GM23248 (cell line): ENCODE measurements around the gene PRELID1. TPM values are rescaled to one million over a fixed set of nuclear protein-coding genes. Genes with fewer than 3 reads are reported as not detected.
"Not testable (repeated sequence)": the region's sequence is repeated elsewhere in the genome, so short reads cannot be mapped to it uniquely, and the experiment has no call there.

Source experiments
- DNase-seq: peaks from one replicate; pipeline ENCODE4 v3.0.0-alpha.2; 2015
- H2AFZ ChIP-seq: fragments of 200-600 bp; sonication (generic); 2 replicates; pipeline ENCODE4 v1.6.1; 2016; ENCODE audit warnings: antibody characterized with exemption
- H3F3A ChIP-seq: fragments of 200-600 bp; sonication (generic); 2 replicates; pipeline ENCODE4 v1.6.1; 2016; ENCODE audit warnings: mild to moderate bottlenecking, antibody characterized with exemption, mixed run types; ENCODE audit not compliant: insufficient read depth
- H3K27ac ChIP-seq: fragments of 200-600 bp; sonication (generic); 2 replicates; pipeline ENCODE4 v1.5.1; 2016; ENCODE audit warnings: mild to moderate bottlenecking
- H3K27me3 ChIP-seq: fragments of 200-600 bp; sonication (generic); replicated peaks from 2 replicates; pipeline ENCODE4 v1.6.1; 2016; ENCODE audit warnings: mild to moderate bottlenecking; ENCODE audit not compliant: insufficient read depth
- H3K36me3 ChIP-seq: fragments of 200-600 bp; sonication (generic); 2 replicates; pipeline ENCODE4 v1.6.1; 2016; ENCODE audit warnings: low read depth, mild to moderate bottlenecking
- H3K4me1 ChIP-seq: fragments of 200-600 bp; sonication (generic); 2 replicates; pipeline ENCODE4 v1.6.1; 2016; ENCODE audit warnings: mild to moderate bottlenecking; ENCODE audit not compliant: insufficient read depth
- H3K4me2 ChIP-seq: fragments of 200-600 bp; sonication (generic); one replicate; pipeline ENCODE4 v1.6.1; 2016; ENCODE audit warnings: mild to moderate bottlenecking; ENCODE audit not compliant: unreplicated experiment
- H3K4me3 ChIP-seq: fragments of 200-600 bp; sonication (generic); 2 replicates; pipeline ENCODE4 v1.5.1; 2016; ENCODE audit warnings: mild to moderate bottlenecking
- H3K79me2 ChIP-seq: fragments of 200-600 bp; sonication (generic); 2 replicates; pipeline ENCODE4 v1.6.1; 2016; ENCODE audit warnings: mild to moderate bottlenecking; ENCODE audit not compliant: insufficient read depth
- H3K9ac ChIP-seq: fragments of 200-600 bp; sonication (generic); 2 replicates; pipeline ENCODE4 v1.6.1; 2016; ENCODE audit warnings: mild to moderate bottlenecking
- H3K9me2 ChIP-seq: fragments of 200-600 bp; sonication (generic); 2 replicates; pipeline ENCODE4 v1.6.1; 2016; ENCODE audit warnings: mixed run types, mild to moderate bottlenecking, moderate library complexity; ENCODE audit not compliant: insufficient read depth
- H3K9me3 ChIP-seq: fragments of 200-600 bp; sonication (generic); one replicate; pipeline ENCODE4 v1.6.1; 2017; ENCODE audit warnings: low read depth
- H4K20me1 ChIP-seq: fragments of 200-600 bp; sonication (generic); 2 replicates; pipeline ENCODE4 v1.6.0; 2016; ENCODE audit not compliant: insufficient read depth
- EZH2 ChIP-seq: fragments of 200-600 bp; sonication (generic); IDR thresholded peaks from 2 replicates; pipeline ENCODE4 v1.6.1; 2018; ENCODE audit warnings: antibody characterized with exemption, mild to moderate bottlenecking; ENCODE audit not compliant: insufficient read depth, poor library complexity, severe bottlenecking
- EZH2phosphoT487 ChIP-seq: fragments of 200-600 bp; sonication (generic); IDR thresholded peaks from 2 replicates; pipeline ENCODE4 v1.6.1; 2018; ENCODE audit warnings: antibody characterized with exemption, moderate library complexity, mild to moderate bottlenecking, low read depth; ENCODE audit not compliant: insufficient read depth
- WGBS, 2 experiments: methylation state at CpG; one replicate each; pipeline ENCODE4 v1.1.6; 2015 to 2017; ENCODE audit warnings: low lambda C conversion rate in 2 of 2, low coverage in 1 of 2; ENCODE audit errors: missing lambda C conversion rate in 2 of 2; 5-methylcytosine and 5-hydroxymethylcytosine counted together
- in situ Hi-C: fragments of 300-500 bp; cut with MboI; formaldehyde crosslinking; loops from 2 replicates; pipeline ENCODE4 v1.15.0; 2020
- polyA plus RNA-seq: library from polyadenylated mRNA; unstranded; fragments of >200 nt; fragmentation: Nextera tagmentation; extraction: Ambion mirVana; gene quantifications from 2 replicates; pipeline ENCODE4 v1.2.1, GENCODE V29; 2016
- total RNA-seq: library from RNA; depleted of rRNA; stranded (reverse); fragments of >200 nt; shearing (Covaris generic); gene quantifications from 2 replicates; pipeline ENCODE4 v1.2.3, GENCODE V29; 2014; rRNA removed

The PRELID1 gene, protein sequence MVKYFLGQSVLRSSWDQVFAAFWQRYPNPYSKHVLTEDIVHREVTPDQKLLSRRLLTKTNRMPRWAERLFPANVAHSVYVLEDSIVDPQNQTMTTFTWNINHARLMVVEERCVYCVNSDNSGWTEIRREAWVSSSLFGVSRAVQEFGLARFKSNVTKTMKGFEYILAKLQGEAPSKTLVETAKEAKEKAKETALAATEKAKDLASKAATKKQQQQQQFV
- 184 and 212 TPM in 2 replicates for total RNA-seq
- 253 and 255 TPM in 2 replicates for polyA plus RNA-seq

DNA sequence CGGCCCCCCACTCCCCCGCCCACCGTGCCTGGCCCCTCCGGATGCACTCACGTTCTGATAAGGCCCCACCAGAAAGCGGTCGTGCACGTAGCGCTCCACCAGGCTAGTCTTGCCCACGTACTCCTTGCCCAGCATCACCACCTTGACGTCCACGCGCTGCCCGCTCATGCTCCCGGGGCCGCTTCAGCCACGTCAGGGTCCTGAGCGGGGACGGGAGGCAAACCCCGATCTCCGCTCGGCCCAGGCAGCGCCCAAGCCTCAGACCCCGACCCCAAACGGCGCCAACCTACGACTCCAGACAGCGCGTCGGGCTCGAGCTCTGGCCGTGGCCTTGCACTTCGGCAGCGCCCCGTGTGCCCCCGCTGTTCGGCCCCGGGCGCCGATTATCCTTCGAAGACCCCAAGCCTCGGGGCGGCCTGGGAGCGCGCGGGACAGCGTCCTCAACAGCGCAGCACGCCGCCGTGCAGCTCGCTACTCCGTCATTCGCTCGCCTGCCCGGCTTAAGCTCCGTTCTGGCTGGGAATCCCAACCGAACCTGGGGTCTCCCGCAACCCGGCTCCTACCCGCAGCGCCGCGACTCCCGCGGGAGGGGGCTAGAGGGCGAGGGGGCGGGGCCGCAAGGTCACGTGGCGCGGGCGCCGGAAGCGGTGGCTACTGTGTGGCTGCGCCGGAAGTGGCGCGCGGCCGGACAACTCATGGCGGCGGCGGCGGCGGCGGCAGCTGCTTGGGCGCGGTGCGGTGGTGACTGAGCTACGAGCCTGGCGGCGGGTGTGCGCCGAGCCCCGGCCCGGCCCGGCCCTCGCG is at the start of gene PRELID1, which contains the start of gene RAB24:
TSS of gene PRELID1 (plus strand) at position 679 of the 804 bp plus-strand sequence. CDS start 187 bp downstream, outside the sequence.
TSS of gene RAB24 (minus strand) at position 599 of the 804 bp plus-strand sequence. CDS start at position 168, 431 bp downstream.
- peak within 1 kb of the TSS; percentile 97 for H3K9ac ChIP-seq
- DNase-seq, result peak; percentile 97
- H3K36me3 ChIP-seq, result no peaks in the 10 kb centered on the region; the same call in 1 of the 2 replicates
- peak within 1 kb of the TSS; percentile 92 for H3K4me3 ChIP-seq
- H3K9me3 ChIP-seq, result no peaks in the 10 kb centered on the region
- peak within 1 kb of the TSS; percentile 84 for H3K27ac ChIP-seq
- no peaks in the 10 kb centered on the region for H3K27me3 ChIP-seq
- TF ChIP-seq EZH2phosphoT487 (no peak), EZH2 (no peak)
- WGBS, 2 experiments, result 0 to 3% methylated on average over 54 to 87 of the region's 100 CpGs
- H3F3A ChIP-seq, result peaks cover 23% of the 10 kb centered on the region
- in situ Hi-C loops, result no loop called here
- peak within 1 kb of the TSS; percentile 81 for H3K4me2 ChIP-seq
- H3K9me2 ChIP-seq, result no peaks in the 10 kb centered on the region
- H4K20me1 ChIP-seq, result no peaks in the 10 kb centered on the region
- peak within 1 kb of the TSS; percentile 87 for H2AFZ ChIP-seq
- H3K79me2 ChIP-seq, result peaks cover 60% of the 10 kb centered on the region
- H3K4me1 ChIP-seq, result peaks cover 21% of the 10 kb centered on the region

DNA sequence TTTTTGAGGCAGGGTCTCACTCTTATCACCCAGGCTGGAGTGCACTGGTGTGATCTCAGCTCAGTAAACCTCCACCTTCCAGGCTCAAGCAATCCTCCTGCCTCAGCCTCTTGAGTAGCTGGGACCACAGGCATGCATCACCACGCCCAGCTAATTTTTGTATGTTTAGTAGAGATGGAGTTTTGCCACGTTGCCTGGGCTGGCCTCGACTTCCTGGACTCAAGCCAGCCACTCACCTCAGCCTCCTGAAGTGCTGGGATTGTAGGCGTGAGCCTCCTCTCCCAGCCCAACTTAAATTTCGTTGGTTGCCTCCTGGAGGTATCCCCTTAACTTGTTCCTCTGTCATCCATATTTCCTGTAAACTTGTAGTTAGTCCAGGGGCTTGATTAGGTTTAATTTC is 47.3 kb upstream of the PRELID1 start:
- peaks cover 60% of the 10 kb centered on the region; the same call in 1 of the 2 replicates for H3K36me3 ChIP-seq

DNA sequence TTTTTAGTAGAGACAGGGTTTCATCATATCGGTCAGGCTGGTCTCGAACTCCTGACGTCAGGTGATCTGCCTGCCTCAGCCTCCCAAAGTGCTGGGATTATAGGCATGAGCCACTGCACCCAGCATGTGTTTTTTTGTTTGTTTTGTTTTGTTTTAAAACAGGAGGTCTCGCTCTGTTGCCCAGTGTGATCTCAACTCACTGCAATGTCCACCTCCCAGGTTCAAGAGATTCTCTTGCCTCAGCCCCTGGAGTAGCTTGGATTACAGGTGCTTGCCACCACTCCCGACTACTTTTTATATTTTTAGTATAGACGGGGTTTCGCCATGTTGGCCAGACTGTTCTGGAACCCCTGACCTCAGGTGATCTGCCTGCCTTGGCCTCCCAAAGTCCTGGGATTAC is 44.9 kb upstream of the PRELID1 start:
- 97% methylated on average over 7 of the region's 7 CpGs for WGBS, 2 experiments
- H3F3A ChIP-seq, H3K27me3 ChIP-seq, H3K4me2 ChIP-seq, H3K4me3 ChIP-seq, H3K9ac ChIP-seq, H2AFZ ChIP-seq, H3K9me3 ChIP-seq, H3K27ac ChIP-seq, H4K20me1 ChIP-seq, H3K4me1 ChIP-seq, DNase-seq, H3K9me2 ChIP-seq, in situ Hi-C loops, H3K79me2 ChIP-seq: not testable (repeated sequence)
- peaks cover 62% of the 10 kb centered on the region; the same call in 1 of the 2 replicates for H3K36me3 ChIP-seq

More for the DNA sequence above, 47.3 kb upstream of the PRELID1 start:
- Histone ChIP-seq H3K9ac (no peak overlapping the region), H4K20me1 (peaks cover 5% of the 10 kb centered on the region; the same call in 1 of the 2 replicates), H3K27me3 (no peaks in the 10 kb centered on the region), H3K9me3 (no peaks in the 10 kb centered on the region), H3K27ac (no peak overlapping the region), H3K4me1 (no peaks in the 10 kb centered on the region), H3K79me2 (no peaks in the 10 kb centered on the region), H3K9me2 (no peaks in the 10 kb centered on the region), H3K4me3 (no peak overlapping the region), H2AFZ (no peak overlapping the region), H3K4me2 (no peak overlapping the region), H3F3A (peaks cover 7% of the 10 kb centered on the region; the same call in 1 of the 2 replicates)
- no peak for TF ChIP-seq EZH2phosphoT487
- TF ChIP-seq EZH2, result no peak
- WGBS, 2 experiments, result 65 to 69% methylated on average over 5 of the region's 5 CpGs
- peak; percentile 24 for DNase-seq
- in situ Hi-C loops, result no loop called here

DNA sequence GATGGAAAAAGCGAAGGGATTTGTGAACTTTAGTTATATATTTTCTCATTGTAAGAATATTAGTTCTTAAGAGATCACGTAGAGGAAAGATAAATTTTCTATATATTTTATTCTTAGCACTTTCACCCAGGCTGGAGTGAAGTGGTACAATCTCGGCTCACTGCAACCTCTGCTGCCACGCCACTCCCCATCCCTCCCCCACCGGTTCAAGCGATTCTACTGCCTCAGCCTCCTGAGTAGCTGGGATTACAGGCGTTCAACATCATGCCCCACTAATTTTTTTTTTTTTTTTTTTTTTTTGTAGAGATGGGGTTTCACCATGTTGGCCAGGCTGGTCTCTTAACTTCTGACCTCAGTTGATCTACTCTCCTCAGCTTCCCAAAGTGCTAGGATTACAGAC is 42.6 kb upstream of the PRELID1 start:
- H3F3A ChIP-seq, result no peaks in the 10 kb centered on the region
- H3K4me1 ChIP-seq, result no peaks in the 10 kb centered on the region
- no peaks in the 10 kb centered on the region for H3K27me3 ChIP-seq
- DNase-seq, result no peak
- H3K36me3 ChIP-seq, result peaks cover 56% of the 10 kb centered on the region; the same call in 1 of the 2 replicates
- 95 to 96% methylated on average over 7 of the region's 7 CpGs for WGBS, 2 experiments
- H2AFZ ChIP-seq, result no peak overlapping the region
- no peak overlapping the region for H3K27ac ChIP-seq
- H3K9ac ChIP-seq, result no peak overlapping the region
- no peaks in the 10 kb centered on the region for H3K9me3 ChIP-seq
- no peaks in the 10 kb centered on the region for H3K79me2 ChIP-seq
- no peaks in the 10 kb centered on the region for H4K20me1 ChIP-seq
- TF ChIP-seq EZH2phosphoT487 (no peak), EZH2 (no peak)
- no peak overlapping the region for H3K4me3 ChIP-seq
- no peak overlapping the region for H3K4me2 ChIP-seq
- H3K9me2 ChIP-seq, result no peaks in the 10 kb centered on the region
- in situ Hi-C loops, result no loop called here
